ENCODE data around the gene PIP4K2A.
"Not testable (repeated sequence)": the region's sequence is repeated elsewhere in the genome, so short reads cannot be mapped to it uniquely, and the experiment has no call there.

PIP4K2A gene

DNA sequence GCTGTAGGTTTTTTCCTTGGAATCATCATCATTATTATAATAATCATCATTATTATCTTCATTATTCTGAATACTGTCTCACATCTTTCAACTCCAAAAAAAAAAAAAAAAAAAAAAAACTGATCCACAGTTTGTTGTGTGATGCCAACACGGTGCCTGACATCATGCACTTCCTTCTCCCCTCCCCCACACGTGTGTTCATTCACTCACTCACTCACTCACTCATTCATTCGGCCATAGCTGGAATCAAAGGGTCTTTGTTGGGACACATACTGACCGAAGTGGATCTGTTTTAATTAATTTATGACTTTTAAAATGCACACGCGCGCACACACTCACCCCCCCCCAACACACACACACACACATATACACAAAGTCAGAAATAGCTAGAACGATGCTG, 177.8 kb downstream of the PIP4K2A start:
- TF ChIP-seq, protein P1, sequence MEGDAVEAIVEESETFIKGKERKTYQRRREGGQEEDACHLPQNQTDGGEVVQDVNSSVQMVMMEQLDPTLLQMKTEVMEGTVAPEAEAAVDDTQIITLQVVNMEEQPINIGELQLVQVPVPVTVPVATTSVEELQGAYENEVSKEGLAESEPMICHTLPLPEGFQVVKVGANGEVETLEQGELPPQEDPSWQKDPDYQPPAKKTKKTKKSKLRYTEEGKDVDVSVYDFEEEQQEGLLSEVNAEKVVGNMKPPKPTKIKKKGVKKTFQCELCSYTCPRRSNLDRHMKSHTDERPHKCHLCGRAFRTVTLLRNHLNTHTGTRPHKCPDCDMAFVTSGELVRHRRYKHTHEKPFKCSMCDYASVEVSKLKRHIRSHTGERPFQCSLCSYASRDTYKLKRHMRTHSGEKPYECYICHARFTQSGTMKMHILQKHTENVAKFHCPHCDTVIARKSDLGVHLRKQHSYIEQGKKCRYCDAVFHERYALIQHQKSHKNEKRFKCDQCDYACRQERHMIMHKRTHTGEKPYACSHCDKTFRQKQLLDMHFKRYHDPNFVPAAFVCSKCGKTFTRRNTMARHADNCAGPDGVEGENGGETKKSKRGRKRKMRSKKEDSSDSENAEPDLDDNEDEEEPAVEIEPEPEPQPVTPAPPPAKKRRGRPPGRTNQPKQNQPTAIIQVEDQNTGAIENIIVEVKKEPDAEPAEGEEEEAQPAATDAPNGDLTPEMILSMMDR (IDR thresholded peaks at IDR 0.05; ENCODE audit: insufficient read depth, low read length, poor library complexity, severe bottlenecking), result no peak
- DNase-seq (ENCODE audit: extremely low read depth, insufficient read length), result no peak

DNA sequence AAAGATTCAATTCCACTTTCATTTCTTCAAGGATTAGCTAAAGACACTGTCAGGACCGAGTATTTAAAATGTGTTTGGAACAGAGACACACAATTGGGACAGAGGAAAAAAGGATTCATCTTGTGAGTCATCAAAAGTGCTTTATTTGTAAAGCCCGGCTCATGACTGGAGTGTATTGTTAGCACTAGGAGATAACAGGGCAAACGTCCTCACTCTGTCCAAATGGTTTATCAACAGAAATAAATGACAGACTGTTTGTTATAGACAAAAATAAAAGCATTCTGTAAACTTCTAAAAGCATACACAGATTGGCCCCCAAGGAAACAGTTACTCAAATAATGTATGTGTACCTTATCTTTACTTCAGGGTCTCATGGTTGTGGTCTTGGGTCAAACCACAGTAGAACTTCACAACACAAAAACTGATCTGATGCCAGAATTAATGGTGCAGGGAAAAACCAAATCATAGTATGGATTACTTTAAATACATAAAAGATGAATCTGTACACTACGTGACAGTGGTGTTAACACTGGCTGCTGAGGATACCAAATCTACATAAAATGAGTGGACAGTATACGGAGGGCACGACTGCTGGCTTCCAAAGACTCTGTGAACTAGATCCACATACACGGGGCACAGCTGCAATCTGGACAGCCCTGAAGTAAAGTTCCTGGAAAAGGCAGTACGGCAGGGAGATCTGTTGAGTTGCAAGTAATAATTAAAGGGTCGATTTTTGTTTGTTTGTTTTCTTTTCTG, 179.4 kb downstream of the PIP4K2A start:
- TF ChIP-seq, protein P1 (IDR thresholded peaks at IDR 0.05; ENCODE audit: insufficient read depth, low read length, poor library complexity, severe bottlenecking), result no peak
- Histone ChIP-seq H3K36me3 (ENCODE audit: control insufficient read depth, insufficient read depth, low read length) (peaks cover 16% of the 10 kb centered on the region), H3K4me3 (replicated peaks; ENCODE audit: low read depth, low read length) (no peak overlapping the region), H3K27me3 (replicated peaks; ENCODE audit: control insufficient read depth, insufficient read depth, low read length) (no peaks in the 10 kb centered on the region)
- no peak for DNase-seq (ENCODE audit: extremely low read depth, insufficient read length)

More for the DNA sequence above, 177.8 kb downstream of the PIP4K2A start:
- peaks cover 21% of the 10 kb centered on the region for H3K36me3 ChIP-seq (ENCODE audit: control insufficient read depth, insufficient read depth, low read length)
- no peak overlapping the region for H3K4me3 ChIP-seq (replicated peaks; ENCODE audit: low read depth, low read length)
- H3K27me3 ChIP-seq (replicated peaks; ENCODE audit: control insufficient read depth, insufficient read depth, low read length), result no peaks in the 10 kb centered on the region

DNA sequence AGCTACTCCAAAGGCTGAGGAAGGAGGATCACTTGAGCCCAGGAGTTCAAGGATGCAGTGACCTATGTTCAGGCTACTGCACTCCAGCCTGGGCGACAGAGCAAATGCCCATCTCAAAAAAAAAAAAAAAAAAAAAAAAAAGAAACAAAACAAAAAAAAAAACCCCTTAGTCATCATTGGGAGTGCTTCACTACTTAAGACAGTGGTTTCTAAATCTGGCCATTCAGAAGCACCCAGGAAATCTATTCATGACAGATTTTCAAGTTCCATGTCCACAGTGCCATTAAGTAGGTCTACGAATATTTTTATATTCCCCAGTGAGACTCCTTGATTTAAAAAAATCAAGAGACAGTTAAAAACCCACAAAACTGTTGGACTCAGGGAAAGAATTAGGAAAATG, 182.9 kb downstream of the PIP4K2A start:
- Histone ChIP-seq H3K4me3 (replicated peaks; ENCODE audit: low read depth, low read length) (no peak overlapping the region), H3K36me3 (ENCODE audit: control insufficient read depth, insufficient read depth, low read length) (no peaks in the 10 kb centered on the region; the same call in 1 of the 2 replicates), H3K27me3 (replicated peaks; ENCODE audit: control insufficient read depth, insufficient read depth, low read length) (no peaks in the 10 kb centered on the region)
- TF ChIP-seq, protein P1 (IDR thresholded peaks at IDR 0.05; ENCODE audit: insufficient read depth, low read length, poor library complexity, severe bottlenecking), result no peak
- no peak for DNase-seq (ENCODE audit: extremely low read depth, insufficient read length)

DNA sequence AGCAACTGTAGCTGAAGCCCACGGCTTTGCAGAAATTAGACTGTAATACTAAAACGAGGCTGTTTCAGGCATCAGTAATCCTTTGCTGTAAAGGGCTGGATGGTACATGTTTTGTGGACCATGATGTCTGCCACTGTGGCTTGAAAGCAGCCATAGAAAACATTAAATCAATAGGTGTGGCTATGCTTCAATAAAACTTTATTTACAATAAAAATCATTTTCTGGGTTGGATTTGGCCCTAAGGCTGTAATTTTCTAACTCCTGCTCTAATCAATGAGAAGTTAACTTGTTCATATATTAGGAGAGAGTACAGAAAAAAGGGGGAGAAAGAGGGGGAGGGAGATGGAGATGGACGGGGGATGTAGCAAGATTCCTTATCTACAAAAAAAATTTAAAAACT, 183.4 kb downstream of the PIP4K2A start:
- Histone ChIP-seq H3K36me3 (ENCODE audit: control insufficient read depth, insufficient read depth, low read length) (no peaks in the 10 kb centered on the region; the same call in 1 of the 2 replicates), H3K27me3 (replicated peaks; ENCODE audit: control insufficient read depth, insufficient read depth, low read length) (no peaks in the 10 kb centered on the region), H3K4me3 (replicated peaks; ENCODE audit: low read depth, low read length) (no peak overlapping the region)
- DNase-seq (ENCODE audit: extremely low read depth, insufficient read length), result no peak
- TF ChIP-seq, protein P1 (IDR thresholded peaks at IDR 0.05; ENCODE audit: insufficient read depth, low read length, poor library complexity, severe bottlenecking), result no peak

DNA sequence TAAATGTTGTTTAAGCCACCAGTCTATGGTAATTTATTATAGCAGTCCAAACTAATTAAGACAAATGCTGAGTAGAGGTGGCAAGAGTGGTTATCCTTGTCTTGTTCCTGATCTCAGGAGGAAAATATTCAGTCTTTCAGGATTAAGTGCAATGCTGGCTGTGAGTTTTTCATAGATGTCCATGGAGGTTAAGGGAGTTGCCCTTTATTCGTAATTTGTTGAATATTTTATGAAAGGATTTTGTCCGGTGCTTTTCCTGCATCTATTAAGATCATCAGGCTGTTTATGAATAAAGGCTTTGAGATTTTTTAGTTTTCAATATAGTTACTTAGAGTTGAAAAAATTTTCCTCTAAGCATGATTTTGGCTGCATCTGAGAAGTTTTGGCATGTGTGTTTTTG, 186.9 kb downstream of the PIP4K2A start:
- TF ChIP-seq, protein P1 (IDR thresholded peaks at IDR 0.05; ENCODE audit: insufficient read depth, low read length, poor library complexity, severe bottlenecking), result no peak
- DNase-seq (ENCODE audit: extremely low read depth, insufficient read length), result no peak
- Histone ChIP-seq H3K36me3 (ENCODE audit: control insufficient read depth, insufficient read depth, low read length) (no peaks in the 10 kb centered on the region), H3K4me3 (replicated peaks; ENCODE audit: low read depth, low read length) (no peak overlapping the region), H3K27me3 (replicated peaks; ENCODE audit: control insufficient read depth, insufficient read depth, low read length) (no peaks in the 10 kb centered on the region)

DNA sequence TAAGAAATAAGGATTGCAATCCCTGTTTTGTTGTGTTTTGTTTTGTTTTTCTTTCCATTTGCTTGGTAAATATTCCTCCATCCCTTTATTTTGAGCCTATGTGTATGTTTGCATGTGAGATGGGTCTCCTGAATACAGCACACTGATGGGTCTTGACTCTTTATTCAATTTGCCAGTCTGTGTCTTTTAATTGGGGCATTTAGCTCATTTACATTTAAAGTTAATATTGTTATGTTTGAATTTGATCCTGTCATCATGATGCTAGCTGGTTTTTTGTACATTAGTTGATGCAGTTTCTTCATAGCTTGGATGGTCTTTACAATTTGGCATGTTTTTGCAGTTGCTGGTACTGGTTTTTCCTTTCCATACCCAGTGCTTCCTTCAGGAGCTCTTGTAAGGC, 190.0 kb downstream of the PIP4K2A start:
- DNase-seq (ENCODE audit: extremely low read depth, insufficient read length); H3K4me3 ChIP-seq (replicated peaks; ENCODE audit: low read depth, low read length); H3K27me3 ChIP-seq (replicated peaks; ENCODE audit: control insufficient read depth, insufficient read depth, low read length); H3K36me3 ChIP-seq (ENCODE audit: control insufficient read depth, insufficient read depth, low read length): not testable (repeated sequence)

DNA sequence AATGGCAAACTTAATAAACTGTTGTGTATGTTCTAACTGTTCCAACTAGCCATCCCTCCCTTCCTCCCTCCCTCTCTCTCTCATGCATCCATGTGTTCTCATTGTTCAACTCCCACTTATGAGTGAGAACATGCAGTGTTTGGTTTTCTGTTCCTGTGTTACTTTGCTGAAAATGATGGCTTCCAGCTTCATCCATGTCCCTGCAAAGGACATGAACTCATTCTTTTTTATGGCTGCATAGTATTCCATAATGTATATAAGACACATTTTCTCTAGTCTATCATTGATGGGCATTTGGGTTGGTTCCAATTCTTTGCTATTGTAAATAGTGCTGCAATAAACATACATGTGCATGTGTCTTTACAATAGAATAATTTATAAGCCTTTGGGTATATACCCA, 193.7 kb downstream of the PIP4K2A start:
- not testable (repeated sequence) for DNase-seq (ENCODE audit: extremely low read depth, insufficient read length); H3K36me3 ChIP-seq (ENCODE audit: control insufficient read depth, insufficient read depth, low read length); H3K4me3 ChIP-seq (replicated peaks; ENCODE audit: low read depth, low read length); H3K27me3 ChIP-seq (replicated peaks; ENCODE audit: control insufficient read depth, insufficient read depth, low read length)
